ENCODE data around the gene RGS17.
A peak's percentile ranks its signal among the peaks of the same experiment; 100 is the strongest.
"Not testable (repeated sequence)": the region's sequence is repeated elsewhere in the genome, so short reads cannot be mapped to it uniquely, and the experiment has no call there.

Gene RGS17

GRCh38 chr6:153145591-153145990, 14.5 kb upstream of the RGS17 start:
- no peak for DNase-seq (ENCODE audit: low spot score)
- ChIA-PET POLR2A (ENCODE audit: low non-redundant PET) (no interaction called here), CTCF (interaction anchor here (0.7 kb wide), 2 partner anchors 9 to 91 kb away, joined by 3 to 4 read pairs; no protein-coding TSS in a partner anchor)
- no peak overlapping the region for H3K27ac ChIP-seq
- TF ChIP-seq CTCF (conservative IDR thresholded peaks at IDR 0.05; ENCODE audit: low read depth) = no peak

DNA sequence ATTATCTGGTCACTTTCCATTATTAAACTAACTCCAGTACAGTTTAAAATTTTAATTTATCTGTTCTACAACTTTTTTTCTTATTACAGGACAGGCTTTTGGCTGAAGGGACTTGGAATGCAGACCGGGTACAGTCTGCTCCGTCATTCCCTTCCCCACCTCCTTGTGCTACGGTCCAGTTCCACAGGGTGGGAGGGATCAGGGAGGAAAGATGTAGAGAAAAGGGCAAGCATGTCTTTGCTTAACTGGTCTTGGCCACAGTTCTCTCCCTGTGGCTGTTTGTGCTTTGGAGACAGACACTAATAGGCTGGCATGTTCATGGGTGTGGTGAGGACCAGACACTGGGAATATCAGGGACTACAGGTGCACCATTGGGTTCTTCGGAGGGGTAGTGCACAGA, 12.1 kb upstream of the RGS17 start:
- no peak for DNase-seq (ENCODE audit: low spot score)
- CTCF ChIA-PET = no interaction called here
- POLR2A ChIA-PET (ENCODE audit: low non-redundant PET) = no interaction called here
- no peak for TF ChIP-seq CTCF (conservative IDR thresholded peaks at IDR 0.05; ENCODE audit: low read depth)
- H3K27ac ChIP-seq = no peak overlapping the region

DNA sequence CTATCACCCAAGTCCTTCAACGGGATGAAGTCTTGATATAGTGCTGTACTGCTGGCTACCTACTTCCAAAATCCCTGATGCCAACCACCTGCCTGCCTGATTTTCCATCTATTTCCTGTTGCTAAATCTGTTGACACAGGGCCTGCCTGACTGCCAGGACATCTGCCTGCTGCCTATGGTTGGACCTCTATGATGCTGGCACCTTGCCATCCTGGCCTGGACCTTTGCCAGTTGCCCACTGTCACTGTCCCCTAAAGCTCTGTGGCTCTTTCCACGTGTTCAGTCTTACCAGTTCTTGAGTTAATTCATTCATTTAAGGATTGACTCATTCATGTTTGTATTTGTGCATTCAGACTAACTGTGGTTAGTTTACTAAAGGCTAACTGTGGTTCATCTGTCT, 9.2 kb upstream of the RGS17 start:
- ChIA-PET CTCF (no interaction called here), POLR2A (ENCODE audit: low non-redundant PET) (no interaction called here)
- DNase-seq (ENCODE audit: low spot score) = no peak
- TF ChIP-seq CTCF (conservative IDR thresholded peaks at IDR 0.05; ENCODE audit: low read depth) = no peak
- no peak overlapping the region for H3K27ac ChIP-seq

GRCh38 chr6:153138930-153139329, 7.8 kb upstream of the RGS17 start:
- no peak for DNase-seq (ENCODE audit: low spot score)
- H3K27ac ChIP-seq = no peak overlapping the region
- CTCF ChIA-PET = no interaction called here
- POLR2A ChIA-PET (ENCODE audit: low non-redundant PET) = no interaction called here
- no peak for TF ChIP-seq CTCF (conservative IDR thresholded peaks at IDR 0.05; ENCODE audit: low read depth)

DNA sequence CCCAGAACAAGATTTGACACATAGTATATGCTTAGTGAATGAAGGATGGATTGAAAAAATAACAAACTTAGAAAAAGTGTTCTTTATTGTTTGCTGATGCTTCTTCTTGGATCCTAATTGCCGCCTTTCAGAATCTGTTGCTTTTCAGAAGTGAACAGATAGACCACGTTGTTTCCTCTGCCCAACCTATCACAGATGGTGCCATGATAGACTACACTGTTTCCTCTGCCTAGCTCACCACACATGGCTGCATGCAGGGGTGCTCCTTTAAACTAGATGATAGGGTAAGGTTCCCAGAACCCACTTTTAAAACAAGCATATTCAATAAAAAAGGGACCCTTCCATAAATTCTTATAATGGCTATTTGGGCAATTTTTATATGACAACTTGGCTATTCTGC, 4.6 kb upstream of the RGS17 start:
- DNase-seq (ENCODE audit: low spot score) = no peak
- CTCF ChIA-PET = no interaction called here
- no peak overlapping the region for H3K27ac ChIP-seq
- POLR2A ChIA-PET (ENCODE audit: low non-redundant PET) = no interaction called here
- no peak for TF ChIP-seq CTCF (conservative IDR thresholded peaks at IDR 0.05; ENCODE audit: low read depth)

- H3K27ac ChIP-seq; DNase-seq (ENCODE audit: low spot score); POLR2A ChIA-PET (ENCODE audit: low non-redundant PET); CTCF ChIA-PET: not testable (repeated sequence)
These were observed 2.6 kb upstream of the RGS17 start for GRCh38 chr6:153133667-153134066.

GRCh38 chr6:153130515-153131036, 506 bp downstream of the RGS17 start:
- CTCF ChIA-PET = interaction anchor here (0.7 kb wide), 1 partner anchor 91 kb away, joined by 3 read pairs; no protein-coding TSS in a partner anchor
- DNase-seq (ENCODE audit: low spot score) = peak; percentile 17
- POLR2A ChIA-PET (ENCODE audit: low non-redundant PET) = no interaction called here
- H3K27ac ChIP-seq = peak overlapping the region; percentile 75
- no peak for TF ChIP-seq CTCF (conservative IDR thresholded peaks at IDR 0.05; ENCODE audit: low read depth)
